SIG-M5 (cell line): Measurements from ENCODE around the gene SHC2.
"Not testable (repeated sequence)": the region's sequence is repeated elsewhere in the genome, so short reads cannot be mapped to it uniquely, and the experiment has no call there.

Experiments
- DNase-seq: peaks from one replicate; lab custom pipeline; 2025; lab: John Stamatoyannopoulos, UW

Gene SHC2

DNA sequence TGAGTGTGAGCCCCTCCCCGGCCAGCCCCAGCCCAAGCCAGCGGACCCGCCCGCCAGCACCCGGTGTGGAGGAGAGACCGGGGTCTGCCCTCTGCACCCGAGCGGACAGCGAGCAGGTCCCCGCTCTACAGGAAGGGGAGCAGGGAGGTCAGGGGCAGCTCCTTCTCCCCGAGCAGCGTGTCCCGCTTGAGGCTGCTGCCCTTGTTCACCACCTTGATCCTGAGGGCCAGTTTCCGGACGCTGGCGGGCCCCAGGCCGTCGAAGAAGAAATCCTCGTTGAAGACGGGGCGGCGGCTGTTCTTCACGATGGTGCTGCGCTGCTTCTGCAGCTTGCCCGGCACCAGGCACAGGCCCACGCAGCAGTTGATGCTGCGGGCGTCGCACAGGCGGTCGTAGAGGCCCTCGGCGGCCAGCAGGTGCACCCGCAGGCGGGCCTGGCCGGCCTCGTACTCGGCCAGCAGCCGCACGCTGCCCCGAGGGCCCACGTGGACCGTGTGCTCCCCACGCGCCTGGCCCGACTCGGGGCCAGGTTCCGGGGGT lies 53.8 kb downstream of the SHC2 start:
- DNase-seq = no peak

DNA sequence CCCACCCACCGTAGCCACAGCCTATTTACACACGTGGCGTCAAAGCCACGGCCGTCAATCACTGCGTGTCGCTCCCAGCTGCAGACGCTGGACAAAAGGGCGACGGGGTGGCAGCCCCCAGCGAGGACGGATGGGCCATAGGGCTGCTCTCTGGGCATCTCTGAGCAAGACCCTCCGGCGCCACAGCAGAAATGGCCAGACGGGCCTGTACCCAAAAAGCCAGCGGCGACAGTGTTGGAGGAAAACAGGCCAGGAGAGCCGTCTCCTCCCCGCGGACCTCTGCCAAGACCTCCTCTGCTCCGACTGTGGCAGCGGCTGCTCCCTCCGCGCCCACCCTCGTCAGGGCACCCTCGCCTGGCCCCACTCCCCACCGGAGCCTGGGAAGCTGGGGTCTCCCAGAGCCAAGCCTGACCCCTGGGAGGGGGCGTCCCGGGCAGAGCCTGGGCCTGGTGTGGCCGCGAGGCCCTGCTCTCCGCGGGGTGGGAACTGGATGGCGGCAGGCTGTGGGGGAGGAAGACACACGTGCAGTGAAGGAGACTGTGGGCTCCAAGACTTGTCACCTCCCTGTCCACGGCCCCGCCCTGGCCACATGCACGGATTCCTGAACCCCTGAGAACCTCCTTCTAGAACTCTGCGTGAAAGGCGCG lies 54.6 kb downstream of the SHC2 start:
- no peak for DNase-seq

DNA sequence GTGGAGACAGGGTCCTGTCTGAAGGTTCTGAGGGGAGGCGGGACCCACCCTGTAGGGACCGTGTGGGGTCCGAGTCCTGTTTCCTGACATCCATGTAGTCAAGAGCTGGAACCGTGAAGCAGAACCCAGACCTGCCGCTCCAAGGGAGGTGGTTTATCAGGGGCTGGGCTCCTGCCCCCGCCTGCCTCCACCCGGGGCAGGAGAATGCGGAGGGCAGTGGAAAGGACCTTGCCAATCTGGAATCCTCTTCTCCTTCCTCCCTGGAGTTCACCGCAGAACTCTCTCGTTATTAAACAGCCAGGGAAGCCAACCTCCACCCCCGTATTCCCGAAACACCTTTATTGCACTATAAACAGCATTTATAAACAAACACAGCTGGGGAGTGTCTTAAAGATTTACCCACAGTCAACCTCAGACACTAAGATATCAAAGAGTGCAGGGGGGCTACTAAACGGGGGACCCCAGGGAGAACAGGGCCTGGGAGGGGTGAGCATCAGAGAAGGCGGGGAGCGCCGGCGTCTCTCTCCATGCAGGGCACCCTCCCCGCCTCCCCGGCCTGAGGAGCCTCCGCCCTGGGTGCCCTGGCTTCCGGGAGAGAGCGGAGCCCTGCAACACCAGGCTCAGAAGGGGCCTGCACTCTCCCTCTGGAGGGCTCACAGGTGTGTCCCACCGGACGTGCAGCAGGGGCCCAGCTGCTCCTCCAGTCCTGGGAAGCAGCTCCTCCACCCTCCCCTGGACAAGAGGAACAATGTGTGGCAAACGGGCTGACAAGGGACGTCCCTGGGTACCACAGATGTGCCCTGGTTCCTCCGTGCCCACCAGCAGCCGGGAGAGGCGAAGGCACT lies 55.5 kb downstream of the SHC2 start:
- DNase-seq = no peak

DNA sequence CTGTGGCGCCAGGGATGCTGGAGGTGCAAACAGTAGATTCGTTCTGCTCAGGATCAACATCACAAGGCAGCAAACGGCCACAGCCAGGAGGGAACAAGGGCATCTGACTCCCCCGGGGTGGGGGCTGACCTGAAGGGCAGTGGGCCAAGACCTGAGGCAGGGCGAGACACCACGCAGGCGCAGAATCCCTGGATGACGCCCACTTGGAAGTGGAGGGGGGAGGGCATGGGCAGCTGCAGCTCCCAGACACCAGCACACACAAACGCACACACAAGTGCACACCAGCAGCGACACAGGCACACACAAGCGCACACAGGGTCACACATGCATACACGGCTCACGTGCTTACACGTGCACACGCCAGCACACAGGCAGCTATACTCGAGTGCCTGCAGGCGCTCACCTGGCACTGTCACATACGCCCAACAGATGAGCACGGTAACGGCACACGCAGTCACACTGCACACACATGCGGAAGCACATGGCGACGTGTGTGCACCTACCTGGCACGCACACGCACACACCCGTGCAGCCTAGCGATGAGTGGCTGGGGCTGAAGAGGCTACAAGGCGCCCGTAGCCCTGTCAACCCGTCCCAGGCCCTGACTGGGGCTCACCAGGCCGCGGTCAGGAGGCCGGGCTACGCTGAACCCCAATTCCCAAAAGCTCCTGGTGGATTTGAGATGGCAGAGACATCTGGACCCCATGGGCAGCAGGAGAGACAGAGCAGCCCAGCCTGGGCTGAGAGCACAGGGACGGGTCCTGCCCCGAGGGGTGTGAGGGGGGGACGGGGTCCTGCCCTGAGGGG lies 57.4 kb downstream of the SHC2 start:
- DNase-seq = no peak

DNA sequence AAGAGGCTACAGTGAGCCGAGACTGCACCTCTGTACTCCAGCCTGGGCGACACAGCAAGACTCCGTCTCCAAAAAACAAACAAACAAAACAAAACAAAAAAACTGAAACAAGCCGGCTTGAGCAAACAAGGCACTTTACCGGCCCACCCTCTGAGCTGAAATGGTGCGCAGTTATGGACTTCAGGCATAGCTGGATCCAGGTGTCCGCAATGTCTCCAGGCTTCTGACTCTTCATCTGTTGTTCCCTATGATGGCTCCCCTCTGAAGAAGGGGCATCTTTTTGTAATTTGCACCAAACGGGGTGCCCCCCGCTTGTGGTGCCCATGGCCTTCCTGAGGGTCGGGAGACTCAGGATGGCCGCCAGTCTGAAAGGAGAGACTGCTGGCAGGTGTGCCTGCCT lies 58.0 kb downstream of the SHC2 start:
- no peak for DNase-seq

DNA sequence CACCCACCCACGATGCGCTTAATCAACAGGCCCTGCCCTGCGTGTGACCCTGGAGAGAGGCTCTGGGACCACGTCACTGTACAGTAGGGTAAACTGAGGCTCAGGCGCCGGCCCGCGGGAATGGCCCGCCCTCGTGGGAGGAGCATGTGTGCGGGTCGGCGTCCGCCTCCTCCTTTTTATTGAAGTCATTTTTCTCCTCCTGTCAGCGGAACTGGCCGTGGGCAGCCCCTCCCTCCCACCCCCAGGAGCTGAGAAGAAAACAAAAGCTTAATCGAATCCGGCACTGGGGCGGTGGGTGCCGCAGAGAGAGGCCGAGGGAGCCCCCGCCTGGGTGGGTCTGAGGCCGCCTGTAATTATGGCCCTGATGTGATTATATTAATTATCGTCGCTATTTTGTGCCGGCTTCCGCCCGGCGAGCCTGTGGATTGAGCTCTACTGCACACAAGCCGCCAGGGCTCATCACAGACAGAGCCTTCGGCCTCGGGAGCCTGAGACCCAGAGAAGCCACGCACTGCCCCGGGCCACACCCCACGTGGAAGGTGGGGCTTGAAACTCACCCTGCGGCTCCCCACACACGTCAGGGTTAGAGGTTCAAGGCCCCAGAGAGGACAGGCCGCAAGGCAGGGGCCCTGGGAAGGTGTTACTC lies 58.8 kb downstream of the SHC2 start:
- no peak for DNase-seq

DNA sequence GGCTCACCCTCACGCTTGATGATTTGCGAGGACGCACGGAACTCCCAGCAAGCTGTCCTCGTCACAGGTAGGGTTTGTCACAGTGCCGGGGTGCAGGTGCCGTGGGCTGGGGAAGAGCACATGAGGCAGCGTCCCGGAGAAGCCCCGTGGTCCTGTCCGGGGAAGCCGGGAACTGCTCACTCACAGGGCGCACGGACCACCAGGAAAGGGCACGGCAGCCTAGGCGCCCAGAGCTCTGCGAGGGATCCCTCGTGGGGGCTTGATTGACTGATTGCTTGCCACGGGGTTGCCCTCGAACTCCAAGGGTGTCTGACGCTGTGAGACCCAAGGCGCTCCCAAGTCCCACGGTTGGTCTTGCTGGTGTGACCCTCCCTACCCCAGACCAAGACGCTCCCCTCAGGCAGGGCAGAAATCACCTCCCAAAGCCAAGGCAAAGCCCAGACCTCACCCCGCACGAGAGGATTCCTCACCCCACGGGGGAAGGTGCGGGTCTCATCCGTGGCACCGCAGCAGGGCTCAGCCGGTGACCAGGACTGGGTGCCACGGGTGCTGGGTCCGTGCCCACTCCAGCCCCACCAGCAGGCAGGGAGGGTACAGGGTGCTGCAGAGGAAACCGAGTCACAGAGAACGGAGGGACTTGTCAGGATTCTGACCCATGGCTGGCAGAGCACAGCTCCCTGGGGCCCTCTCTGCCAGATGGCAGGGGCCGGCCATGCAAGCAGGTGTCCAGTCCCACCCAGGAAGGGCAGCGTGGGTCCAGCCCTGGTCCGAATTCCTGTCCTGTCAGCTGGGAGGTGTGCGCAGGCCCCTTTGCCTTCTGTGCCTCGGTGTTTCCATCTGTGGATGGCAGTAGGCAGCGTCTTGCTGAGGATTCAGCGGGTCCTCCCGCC lies 59.6 kb downstream of the SHC2 start:
- DNase-seq = no peak

DNA sequence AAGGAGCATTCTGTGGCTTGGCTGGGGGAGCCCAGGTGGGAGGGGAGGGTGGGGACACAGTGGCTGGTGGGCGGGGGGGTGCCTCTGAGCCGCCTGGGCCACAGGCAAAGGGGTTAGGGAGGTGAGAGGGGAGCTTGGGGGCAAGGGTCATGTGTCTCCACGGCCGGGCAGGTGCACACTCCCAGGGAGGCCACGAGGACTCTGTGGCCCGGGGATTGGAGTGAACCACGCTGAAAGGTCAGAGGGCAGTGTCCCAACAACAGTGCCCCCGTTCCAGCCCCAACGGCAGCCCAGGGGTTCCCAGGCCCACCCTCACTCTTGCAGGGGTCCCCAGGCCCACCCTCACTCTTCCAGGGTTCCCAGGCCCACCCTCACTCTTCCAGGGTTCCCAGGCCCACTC lies 61.5 kb downstream of the SHC2 start:
- DNase-seq = no peak

DNA sequence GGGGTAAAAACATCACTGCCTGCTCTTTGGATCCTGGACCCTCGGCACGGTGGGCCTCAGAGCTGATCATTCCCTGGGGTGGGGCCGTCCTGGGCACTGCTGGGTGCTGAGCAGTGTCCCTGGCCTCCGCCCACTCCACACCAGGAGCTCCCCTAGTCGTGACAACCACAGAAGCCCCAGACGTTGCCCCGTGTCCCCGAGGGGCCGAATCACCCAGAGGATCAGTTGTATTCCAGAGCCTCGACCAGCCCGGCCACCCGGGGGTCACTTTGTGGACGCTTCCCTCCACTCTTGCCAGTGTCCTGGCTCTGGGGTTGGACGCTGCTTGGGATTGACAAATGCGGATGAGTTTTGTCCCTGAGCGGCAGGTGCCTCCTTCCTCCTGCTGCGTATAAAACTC lies 62.1 kb downstream of the SHC2 start:
- no peak for DNase-seq

DNA sequence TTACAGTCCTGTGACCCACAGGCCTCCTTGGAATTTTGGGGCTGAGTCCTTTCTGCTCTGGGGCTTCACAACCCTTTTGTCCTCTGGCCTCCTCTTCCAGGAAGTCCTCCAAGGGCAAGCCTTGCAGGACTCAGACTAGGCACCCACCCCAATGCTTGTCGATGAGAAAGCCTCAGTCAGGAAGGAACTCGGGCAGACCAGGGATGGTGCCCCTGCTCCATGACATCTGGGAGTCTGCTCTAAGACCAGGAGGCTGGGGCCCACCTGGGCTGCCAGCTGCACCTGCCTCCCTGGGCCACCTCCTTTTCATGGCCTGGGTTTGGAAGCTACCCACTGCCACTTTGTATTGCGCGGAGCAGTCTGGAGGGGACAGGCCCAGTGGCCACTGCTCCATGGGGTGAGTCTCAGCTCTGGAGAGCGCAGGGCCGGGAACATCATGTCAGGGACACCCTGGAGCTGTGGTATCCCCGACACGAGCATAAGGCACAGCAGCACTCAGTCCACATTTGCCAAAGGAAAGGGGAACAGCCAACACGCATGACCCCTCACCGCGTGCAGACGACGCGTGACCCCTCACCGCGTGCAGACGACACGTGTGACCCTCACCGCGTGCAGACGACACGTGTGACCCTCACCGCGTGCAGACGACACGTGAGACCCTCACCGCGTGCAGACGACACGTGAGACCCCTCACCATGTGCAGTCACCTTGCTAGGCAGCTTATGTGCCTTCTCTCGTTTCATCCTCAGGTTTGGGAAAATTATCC lies 62.7 kb downstream of the SHC2 start:
- no peak for DNase-seq

DNA sequence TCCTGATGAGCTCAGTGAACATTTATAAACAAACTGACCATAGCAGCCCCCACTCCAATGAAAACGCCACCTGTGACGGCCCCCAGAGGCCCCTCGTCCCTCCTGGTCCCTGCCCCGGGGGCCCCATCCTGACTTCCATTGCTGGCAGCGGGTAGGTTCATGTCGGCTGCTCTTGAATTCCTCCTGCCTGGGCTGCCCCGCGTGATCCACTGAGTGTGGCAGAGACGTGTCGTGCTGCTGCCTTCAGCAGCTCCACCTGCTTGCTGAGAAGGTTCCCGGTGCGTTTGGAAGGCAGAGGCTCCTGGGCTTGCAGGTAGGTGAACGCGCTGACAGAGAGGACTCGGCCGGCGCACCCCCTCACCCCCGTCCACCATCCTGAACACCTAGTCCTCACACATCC lies 63.5 kb downstream of the SHC2 start:
- no peak for DNase-seq

DNA sequence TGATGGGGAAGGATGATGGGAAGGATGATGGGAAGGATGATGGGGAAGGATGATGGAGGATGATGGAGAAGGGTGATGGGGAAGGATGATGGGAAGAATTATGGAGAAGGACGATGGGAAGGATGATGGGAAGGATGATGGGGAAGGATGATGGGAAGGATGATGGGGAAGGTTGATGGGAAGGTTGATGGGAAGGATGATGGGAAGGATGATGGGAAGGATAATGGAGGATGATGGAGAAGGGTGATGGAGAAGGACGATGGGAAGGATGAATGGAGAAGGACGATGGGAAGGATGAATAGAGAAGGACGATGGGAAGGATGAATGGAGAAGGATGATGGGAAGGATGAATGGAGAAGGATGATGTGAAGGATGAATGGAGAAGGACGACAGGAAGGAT lies 65.4 kb downstream of the SHC2 start:
- no peak for DNase-seq

DNA sequence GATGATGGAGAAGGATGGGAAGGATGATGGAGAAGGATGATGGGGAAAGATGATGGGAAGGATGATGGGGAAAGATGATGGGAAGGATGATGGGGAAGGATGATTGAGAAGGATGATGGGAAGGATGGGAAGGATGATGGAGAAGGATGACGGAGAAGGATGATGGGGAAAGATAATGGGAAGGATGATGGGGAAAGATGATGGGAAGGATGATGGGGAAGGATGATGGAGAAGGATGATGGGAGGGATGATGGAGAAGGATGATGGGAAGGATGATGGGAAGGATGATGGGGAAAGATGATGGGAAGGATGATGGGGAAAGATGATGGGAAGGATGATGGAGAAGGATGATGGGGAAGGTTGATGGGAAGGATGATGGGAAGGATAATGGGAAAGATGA lies 66.0 kb downstream of the SHC2 start:
- DNase-seq = not testable (repeated sequence)

DNA sequence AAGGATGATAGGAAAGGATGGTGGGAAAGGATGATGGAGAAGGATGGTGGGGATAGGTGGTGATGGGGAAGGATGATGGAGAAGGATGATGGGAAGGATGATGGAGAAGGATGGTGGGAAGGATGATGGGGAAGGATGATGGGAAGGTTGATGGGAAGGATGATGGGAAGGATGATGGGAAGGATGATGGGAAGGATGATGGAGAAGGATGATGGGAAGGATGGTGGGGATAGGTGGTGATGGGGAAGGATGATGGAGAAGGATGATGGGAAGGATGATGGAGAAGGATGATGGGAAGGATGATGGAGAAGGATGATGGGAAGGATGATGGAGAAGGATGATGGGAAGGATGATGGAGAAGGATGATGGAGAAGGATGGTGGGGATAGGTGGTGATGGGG lies 67.3 kb downstream of the SHC2 start:
- not testable (repeated sequence) for DNase-seq

DNA sequence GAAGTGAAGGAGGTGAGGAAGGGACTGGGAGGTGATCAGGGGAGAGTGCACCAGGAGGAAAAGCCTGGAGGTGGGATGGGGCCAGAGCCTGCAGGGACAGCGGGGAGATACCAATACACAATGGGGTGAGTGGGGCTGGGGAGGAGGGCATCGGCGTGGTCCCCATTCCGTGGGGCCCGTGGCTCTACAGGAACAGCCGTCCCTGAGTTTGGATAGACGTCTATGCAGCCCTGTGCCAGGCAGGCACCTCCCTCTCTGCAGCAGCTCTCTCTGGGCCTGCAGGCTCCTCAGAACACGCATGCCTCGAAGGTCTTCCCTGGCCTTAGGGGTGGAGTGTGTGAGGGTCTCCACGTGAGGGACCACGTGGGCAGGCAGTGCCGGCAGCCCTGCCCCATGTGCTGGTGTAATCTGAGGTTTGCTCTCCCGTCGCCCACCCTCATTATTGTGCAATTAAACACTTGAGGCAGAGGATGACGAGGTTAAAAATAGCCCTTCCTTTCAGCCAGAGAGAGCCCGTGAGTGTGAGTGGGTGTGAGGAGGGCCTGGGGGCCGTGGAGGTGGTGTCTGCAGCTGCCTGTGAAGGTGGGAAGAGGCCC lies 68.4 kb downstream of the SHC2 start:
- DNase-seq = no peak

DNA sequence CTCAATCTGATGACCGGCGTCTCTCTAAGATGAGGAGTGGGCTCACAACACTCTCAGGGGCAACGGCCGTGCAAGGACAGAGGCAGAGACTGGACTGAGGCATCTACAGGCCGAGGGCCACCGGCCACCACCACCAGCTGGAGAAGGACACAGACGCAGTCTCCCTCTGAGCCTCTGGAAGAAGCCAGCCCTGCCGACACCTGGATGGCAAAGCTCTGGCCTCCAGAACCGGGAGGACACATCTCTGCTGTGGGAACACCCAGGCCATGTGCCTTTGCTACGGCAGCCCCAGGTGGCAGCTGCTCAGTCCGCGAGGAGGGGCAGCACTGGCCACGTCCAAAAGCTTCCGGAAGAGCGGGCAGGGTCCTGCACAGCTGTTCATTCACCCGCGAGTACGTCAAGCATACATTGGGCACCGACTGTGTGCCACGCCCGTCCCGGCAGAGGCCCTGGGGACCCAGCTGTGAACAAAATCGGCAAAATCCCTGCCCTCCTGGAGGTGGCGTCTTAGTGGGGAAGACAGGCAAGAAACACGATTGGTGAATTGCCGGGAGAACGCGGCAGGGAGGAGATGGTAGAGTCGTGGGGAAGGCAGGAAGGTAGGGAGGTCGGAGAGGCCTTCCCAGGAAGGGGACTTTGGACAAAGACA lies 69.0 kb downstream of the SHC2 start:
- DNase-seq = no peak

DNA sequence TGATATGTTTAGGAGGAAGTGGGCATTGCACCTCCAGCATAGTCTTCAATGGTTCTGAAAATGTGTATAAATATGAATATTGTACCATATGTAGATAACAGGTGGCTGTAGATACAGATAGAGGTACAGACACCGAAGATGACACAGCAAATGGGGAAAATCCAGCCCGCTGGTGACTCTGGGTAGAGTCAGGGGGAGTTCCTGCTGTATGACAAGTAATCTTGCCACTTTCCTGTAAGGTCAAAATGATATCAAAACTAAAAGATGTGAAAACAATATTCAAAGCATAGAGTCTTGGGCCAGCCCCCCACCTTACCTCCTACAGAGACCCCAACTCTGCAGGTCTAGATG lies 69.7 kb downstream of the SHC2 start:
- DNase-seq = no peak

DNA sequence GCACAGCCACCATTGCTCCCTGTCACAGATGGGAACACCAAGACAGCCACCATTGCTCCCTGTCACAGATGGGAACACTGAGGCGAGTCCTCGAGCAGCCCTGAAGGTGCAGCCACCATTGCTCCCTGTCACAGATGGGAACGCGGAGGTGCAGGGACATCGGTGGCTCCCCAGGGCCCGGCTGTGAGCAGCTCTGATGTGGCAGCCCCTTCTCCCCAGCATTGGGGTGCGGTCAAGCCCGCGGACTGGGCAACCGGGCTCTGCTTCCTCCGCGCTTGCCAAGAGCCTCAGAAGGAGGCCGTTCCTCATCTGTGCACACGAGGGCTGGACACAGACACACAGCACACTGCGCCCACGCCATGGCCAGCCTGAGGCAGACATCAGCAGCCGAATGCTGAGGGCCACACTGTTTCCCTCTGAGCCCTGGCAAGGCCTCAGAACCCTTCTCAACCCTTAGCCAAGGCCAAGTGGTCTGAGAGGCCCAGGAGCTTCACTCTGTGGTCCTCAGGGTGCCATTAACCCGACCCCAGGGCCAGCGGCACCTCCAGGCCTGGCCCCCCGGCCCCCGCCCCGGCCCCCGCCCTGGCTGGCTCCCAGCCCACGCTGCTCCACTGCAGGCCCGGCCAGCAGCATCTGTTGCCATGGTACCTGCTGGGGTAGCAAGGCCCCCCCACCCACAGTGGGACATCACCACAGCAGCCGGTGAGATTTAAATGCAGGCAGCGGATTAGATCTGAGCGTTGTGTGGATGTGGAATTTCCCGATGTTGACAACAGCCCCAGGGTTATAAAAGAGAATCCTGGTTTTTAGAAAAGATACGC lies 70.2 kb downstream of the SHC2 start:
- no peak for DNase-seq

DNA sequence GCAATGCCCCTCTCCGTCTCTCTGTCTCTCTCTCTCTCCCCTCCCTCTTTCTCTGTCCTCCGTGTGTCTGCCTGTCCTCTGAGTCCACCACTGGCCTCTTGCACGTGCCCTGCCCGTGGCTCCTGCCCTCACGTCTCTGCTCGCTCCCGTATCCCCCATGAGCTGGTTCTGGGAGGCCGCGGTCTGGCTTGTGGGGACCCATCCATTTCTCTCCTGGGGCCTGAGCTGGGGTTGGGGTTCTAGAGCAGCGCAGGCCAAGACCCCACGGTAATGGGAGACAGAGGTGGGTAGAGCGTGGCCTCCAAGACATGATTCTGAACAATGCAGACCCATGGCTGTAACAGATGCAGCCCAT lies 70.9 kb downstream of the SHC2 start:
- DNase-seq = no peak
